Mononuclear cell (primary cell): Measurements from ENCODE around the gene ING4. TPM values are rescaled to one million over a fixed set of nuclear protein-coding genes. Genes with fewer than 3 reads are reported as not detected.
"Not testable (repeated sequence)": the region's sequence is repeated elsewhere in the genome, so short reads cannot be mapped to it uniquely, and the experiment has no call there.

Experiments used
- H3K27me3 ChIP-seq: 2 replicates; pipeline ENCODE4 v1.6.0; 2011; ENCODE audit warnings: low read length, control low read depth; ENCODE audit not compliant: insufficient read depth
- H3K4me1 ChIP-seq: 2 replicates; pipeline ENCODE4 v1.5.1; 2011; ENCODE audit warnings: mild to moderate bottlenecking, low read length, control low read depth; ENCODE audit not compliant: insufficient read depth
- H3K4me3 ChIP-seq: 2 replicates; pipeline ENCODE4 v1.5.1; 2011; ENCODE audit warnings: mild to moderate bottlenecking, low read length, moderate library complexity
- H3K9me3 ChIP-seq: 2 replicates; pipeline ENCODE4 v1.5.1; 2011; ENCODE audit warnings: low read depth, mild to moderate bottlenecking, control low read depth, low read length
- total RNA-seq: library from RNA; depleted of rRNA; stranded (reverse); fragments of >200 nt; gene quantifications from one replicate; pipeline ENCODE4 v1.2.3, GENCODE V29; 2012

Gene ING4
- total RNA-seq = 31.3 TPM

DNA sequence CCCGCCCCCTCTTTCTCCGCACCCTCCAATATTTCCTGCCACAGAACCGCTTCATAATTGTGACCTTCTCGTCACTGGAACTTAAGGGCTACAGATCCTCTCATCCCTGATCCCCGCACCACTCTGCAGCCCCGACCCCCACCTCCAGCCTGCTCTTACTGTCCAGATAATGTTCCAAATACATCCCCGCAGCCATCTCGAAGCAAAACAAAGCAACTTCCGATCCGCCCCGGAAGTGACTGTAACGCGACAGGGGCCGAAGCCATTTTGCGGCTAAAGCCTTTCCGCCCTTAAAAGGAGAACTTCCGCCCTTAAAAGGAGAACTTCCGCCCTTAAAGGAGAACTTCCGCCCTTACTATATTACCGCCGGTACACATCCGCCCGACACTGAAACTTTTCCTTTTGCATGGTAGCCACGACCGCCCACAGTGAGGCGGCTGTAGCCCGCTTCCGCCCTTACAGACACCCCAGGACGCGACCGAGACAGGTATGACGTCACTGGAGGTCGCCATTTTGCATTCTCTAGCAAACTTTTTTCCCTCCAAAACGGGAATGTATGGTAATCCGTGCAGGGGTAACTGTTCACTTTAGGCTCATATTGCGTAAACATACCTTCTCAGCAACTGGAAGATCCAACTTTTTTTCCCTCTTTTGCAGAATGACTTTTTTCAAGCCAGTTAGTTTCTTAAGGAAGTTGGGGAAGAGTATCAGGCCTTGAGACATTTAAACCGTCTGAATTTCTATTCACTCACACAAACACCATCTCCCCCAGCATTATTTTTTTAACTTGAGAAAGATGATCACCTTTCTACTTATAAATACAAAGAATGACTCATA is at the start of gene ING4:
TSS of gene ING4 (minus strand) at position 214 of the 837 bp plus-strand sequence. CDS start at position 196, 18 bp downstream.
- H3K9me3 ChIP-seq = no peaks in the 10 kb centered on the region
- H3K4me3 ChIP-seq = peak within 1 kb of the TSS; percentile 66
- peaks cover 21% of the 10 kb centered on the region for H3K4me1 ChIP-seq
- no peaks in the 10 kb centered on the region for H3K27me3 ChIP-seq

- Histone ChIP-seq H3K4me3 (no peak overlapping the region), H3K4me1 (no peaks in the 10 kb centered on the region), H3K9me3 (no peaks in the 10 kb centered on the region), H3K27me3 (peaks cover 9% of the 10 kb centered on the region)
Observed at GRCh38 chr12:6708960-6709394, 46.1 kb upstream of the ING4 start.

- H3K27me3 ChIP-seq = peaks cover 15% of the 10 kb centered on the region
Observed at GRCh38 chr12:6708351-6708750, 45.4 kb upstream of the ING4 start.

GRCh38 chr12:6703631-6704030 is 40.7 kb upstream of the ING4 start:
- Histone ChIP-seq H3K9me3 (no peaks in the 10 kb centered on the region), H3K4me1 (peaks cover 15% of the 10 kb centered on the region), H3K27me3 (peaks cover 51% of the 10 kb centered on the region), H3K4me3 (no peak overlapping the region)

More at GRCh38 chr12:6708351-6708750, 45.4 kb upstream of the ING4 start:
- not testable (repeated sequence) for H3K4me3 ChIP-seq, H3K9me3 ChIP-seq, H3K4me1 ChIP-seq

- no peak overlapping the region for H3K4me3 ChIP-seq
- no peaks in the 10 kb centered on the region for H3K9me3 ChIP-seq
- peaks cover 27% of the 10 kb centered on the region for H3K4me1 ChIP-seq
- peaks cover 58% of the 10 kb centered on the region for H3K27me3 ChIP-seq
Observed at GRCh38 chr12:6701078-6701768, 38.3 kb upstream of the ING4 start.

GRCh38 chr12:6700646-6701051 is 37.7 kb upstream of the ING4 start, which contains the start of gene PIANP:
Gene PIANP (minus strand): TSS chr12:6700815. CDS start chr12:6698061, 2,754 bp downstream.
- Histone ChIP-seq H3K9me3 (no peaks in the 10 kb centered on the region), H3K27me3 (peaks cover 58% of the 10 kb centered on the region), H3K4me3 (no peak within 1 kb of the TSS), H3K4me1 (peaks cover 27% of the 10 kb centered on the region)

DNA sequence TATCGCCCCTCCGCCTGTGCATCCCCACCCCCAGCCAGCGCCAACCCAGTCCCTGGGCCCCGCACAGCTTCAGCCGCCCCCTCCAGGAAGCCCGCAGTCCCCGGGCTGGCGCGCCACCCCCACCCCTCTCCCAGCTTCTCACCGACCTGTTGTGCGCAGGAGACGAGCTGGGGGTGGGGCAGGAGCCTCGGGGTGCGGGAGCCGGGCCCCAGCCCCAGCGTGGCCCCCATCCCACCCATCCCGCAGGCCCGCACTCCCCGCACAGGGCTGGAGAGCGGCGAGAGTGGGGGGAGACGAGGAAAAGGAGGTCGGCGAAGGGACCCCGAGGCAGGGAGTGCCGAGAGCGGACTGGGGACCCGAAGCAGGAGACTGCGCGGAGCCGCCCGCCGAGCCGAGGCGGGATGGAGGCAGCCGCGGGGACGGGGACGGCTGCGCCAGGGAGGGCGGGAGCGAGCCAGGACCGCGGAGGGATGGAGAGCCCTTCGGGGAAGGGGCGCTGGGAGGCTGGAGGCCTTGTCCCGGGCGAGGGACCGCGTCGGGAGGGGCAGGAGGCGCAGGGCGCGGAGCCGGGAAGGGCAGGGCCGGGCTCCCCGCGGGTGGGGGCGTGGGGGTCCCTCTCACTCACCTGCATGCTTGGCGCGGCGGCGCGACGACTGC is 37.2 kb upstream of the ING4 start:
- H3K27me3 ChIP-seq = peaks cover 58% of the 10 kb centered on the region
- H3K4me1 ChIP-seq = peaks cover 27% of the 10 kb centered on the region
- no peak overlapping the region for H3K4me3 ChIP-seq
- H3K9me3 ChIP-seq = no peaks in the 10 kb centered on the region

DNA sequence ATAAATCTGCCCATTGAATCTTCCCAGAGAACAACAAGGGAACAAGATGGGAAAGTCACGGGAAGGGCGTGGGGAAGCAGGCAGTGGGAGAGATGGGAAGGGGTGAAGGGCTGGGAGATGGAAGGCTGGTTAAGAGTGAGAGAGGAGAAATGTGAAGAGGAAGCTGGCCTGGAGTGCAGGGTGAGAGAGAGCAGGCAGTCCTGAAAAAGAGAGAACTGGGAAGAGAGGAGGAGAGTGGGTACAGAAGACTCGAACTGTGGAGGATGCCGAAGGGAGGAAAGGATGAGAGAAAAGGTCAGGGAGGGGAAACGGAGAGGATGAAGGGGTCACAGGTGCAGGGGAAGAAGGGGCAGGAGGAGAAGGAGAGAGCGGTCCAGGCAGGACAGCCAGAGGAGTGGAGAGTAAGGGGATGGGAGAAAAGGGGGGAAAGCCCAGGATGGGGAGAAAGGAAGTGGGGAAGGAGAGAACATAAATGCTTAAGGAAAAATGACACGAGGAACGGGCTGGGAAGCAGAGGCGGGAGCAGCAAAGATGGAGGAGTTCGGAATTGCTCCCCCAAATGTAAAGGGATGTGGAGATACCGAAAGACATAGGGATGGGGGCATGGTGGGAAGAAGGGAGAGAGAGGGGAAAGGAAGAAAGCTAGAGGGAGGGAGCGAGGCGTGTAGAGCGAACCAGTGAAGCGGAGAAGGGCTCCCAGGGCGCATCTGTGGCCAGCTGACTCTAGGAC is 36.5 kb upstream of the ING4 start:
- Histone ChIP-seq H3K27me3 (peaks cover 53% of the 10 kb centered on the region), H3K9me3 (no peaks in the 10 kb centered on the region), H3K4me3 (no peak overlapping the region), H3K4me1 (peaks cover 27% of the 10 kb centered on the region)

GRCh38 chr12:6698352-6699046 is 35.6 kb upstream of the ING4 start:
- H3K4me3 ChIP-seq = no peak overlapping the region
- H3K4me1 ChIP-seq = peaks cover 27% of the 10 kb centered on the region
- no peaks in the 10 kb centered on the region for H3K9me3 ChIP-seq
- peaks cover 44% of the 10 kb centered on the region for H3K27me3 ChIP-seq

DNA sequence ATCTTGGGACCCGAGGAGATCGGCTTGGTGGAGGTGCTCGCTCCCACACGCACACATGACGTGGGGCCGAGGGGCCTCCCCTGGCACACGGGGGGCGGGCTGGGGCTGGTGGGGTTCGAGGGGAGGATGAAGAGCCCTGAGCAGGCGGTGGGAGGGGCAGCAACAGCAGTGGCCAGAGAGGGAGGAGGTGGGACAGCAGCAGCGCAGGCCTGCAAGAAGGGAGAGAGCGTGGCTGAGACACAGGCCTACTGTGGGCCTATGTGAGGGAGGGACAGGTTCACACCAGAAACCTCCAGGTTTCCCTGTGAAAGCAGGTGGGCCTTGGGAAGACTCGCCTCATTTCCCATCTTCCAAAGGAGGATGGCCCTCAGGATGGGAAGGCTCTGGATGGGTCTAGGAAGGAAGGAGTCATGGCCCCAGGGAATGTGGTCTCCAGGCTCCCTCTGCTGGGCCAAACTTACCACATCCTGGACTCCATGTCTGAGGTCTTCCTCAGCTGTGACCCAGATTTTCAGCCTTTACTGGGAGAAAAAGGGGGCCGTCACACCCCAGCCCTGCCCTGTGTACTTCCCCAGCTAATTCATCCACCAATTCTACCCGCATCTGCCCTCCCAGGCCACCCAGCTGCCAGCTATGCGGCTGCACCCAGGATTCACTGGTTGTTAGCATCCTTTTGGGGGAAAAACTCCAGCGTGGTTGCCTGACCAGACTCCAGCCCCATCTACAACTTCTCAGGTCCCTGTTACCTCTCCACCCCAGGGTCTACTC is 34.8 kb upstream of the ING4 start:
- no peak overlapping the region for H3K4me3 ChIP-seq
- peaks cover 27% of the 10 kb centered on the region for H3K4me1 ChIP-seq
- peaks cover 41% of the 10 kb centered on the region for H3K27me3 ChIP-seq
- H3K9me3 ChIP-seq = no peaks in the 10 kb centered on the region

DNA sequence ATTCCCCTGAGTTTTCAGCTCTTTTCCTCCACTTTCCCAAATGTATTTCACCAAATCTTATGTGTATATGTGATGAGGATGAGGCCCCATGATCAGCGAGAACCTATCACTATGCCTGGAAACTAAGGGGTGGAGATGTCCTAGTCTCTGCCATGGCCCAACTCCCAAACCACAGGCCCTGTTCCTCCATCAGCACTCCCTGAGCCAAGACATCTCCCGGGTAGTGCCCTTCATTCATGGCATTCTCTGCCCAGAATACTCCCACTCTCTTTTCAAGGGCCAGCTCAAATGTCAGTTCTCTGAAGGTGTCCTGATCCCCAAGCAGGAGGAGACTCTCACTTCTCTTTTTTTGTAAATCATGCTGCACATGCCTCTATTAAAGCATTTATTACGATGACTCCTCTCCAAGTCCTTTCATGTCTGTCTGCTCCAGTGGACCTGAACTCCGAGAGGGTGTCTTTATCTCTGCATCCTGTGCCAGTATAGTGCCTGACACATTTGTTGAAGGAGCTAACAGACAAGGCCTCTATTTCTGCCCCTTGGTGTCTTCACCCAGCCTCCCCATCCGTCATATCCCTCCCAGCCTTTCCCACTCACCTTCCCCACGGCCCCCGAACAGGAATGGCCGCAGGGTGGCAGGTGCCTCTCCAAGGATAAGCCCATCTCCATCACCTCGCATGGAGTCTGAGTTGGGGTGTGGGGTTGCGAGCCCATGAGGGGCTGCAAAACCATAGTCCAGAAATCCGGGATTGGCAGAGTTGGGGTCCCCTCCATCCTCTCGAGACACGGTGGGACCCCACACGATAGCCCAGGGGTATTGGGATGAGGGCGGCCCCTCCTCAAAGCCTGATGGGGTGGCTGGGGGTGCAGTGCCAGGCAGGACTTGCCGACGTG is 34.0 kb upstream of the ING4 start:
- H3K4me1 ChIP-seq = peaks cover 27% of the 10 kb centered on the region
- H3K4me3 ChIP-seq = no peak overlapping the region
- H3K9me3 ChIP-seq = no peaks in the 10 kb centered on the region
- peaks cover 34% of the 10 kb centered on the region for H3K27me3 ChIP-seq

DNA sequence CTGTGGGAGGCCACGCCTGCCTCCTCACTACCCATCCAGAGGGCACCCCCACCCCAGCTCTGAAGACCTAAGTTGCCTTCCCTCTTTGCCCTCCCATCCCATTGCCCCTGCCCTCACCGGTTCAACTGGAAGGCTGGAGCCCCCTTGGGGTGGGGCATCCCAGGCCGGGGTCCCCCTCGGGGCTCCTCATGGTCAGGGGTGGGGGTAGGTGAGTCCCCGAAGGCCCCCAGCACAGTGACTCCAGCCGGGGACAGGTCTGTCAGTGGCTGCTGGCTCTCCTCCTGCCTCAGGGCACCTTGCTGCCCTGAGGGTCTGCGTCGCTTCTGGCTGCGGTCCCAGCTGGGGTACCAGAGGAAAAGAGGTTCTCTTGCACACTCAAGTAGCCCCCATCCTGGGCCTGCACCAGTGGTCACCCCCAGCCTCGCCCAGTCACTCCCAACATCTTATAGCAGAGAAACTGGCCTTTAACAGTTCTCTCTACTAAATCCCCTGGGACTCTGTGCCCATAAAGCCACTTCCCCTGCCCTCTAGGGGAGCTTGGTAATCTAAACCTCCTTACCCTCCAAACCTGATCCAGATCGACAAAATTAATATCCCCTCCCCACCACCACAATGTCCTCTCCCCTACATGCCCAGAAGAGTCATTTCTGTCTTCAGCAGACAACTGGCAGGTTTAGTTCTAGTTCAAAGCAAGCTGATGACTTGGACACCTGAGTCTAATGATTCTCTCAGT is 32.6 kb upstream of the ING4 start:
- Histone ChIP-seq H3K9me3 (no peaks in the 10 kb centered on the region), H3K4me1 (peaks cover 27% of the 10 kb centered on the region), H3K4me3 (no peak overlapping the region), H3K27me3 (peaks cover 22% of the 10 kb centered on the region)
